GM21529 (cell line): ENCODE data around the gene HLA-DPA1.
"Not testable (repeated sequence)": the region's sequence is repeated elsewhere in the genome, so short reads cannot be mapped to it uniquely, and the experiment has no call there.

Source experiments
- ATAC-seq: cut with Tn5 transposase; IDR thresholded peaks from one replicate; pipeline ENCODE4 v1.9.1; 2021; ENCODE audit not compliant: unreplicated experiment

The HLA-DPA1 gene

GRCh38 chr6:33073431-33073871 lies at the start of gene HLA-DPA1:
Gene HLA-DPA1, minus strand, starts transcription at chr6:33073649.
- peak; percentile 69 for ATAC-seq

DNA sequence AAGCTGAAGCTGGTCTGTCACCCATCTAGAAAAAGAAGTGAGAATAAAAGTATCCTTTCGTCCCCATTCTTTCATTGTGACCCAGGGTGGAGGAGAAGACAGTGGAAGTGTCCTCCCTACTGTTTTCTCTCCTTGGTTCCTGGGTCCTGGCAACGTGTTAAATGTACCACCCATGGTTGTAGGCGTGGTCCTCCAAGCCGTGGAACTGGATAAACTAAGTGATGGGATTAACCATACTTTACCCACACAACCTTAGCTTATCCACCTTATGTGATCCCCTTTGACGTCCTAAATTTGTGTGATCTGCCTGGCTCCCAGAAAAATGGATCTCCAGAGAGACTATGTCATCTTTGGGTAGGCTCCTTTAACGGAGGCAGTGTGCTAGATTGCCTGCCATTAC lies 49.7 kb upstream of the HLA-DPA1 start:
- no peak for ATAC-seq

- no peak for ATAC-seq
Observed at GRCh38 chr6:33120001-33120400, 46.6 kb upstream of the HLA-DPA1 start.

GRCh38 chr6:33118525-33119123 lies 45.2 kb upstream of the HLA-DPA1 start:
- no peak for ATAC-seq

DNA sequence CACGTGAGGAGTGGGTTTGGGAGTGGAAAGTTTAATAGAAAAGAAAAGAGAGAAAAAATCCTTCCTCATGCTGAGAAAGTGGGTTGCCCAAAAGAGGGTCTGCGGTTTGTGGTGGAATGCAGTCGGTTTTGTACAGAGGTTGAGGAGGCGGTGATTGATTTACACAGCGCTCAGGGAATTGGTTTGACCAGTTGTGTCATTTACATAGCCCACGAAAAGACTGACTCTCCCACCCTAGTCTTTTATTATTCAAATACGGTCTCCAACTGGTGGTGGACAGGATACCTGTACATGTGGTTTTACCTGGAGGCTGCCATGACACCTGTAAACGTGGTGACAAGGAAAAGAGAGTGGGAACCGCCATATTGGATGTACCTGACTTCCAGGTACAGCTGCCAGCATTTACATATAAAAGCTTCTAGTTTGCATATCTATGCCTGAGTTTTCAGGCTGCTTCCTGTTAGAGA lies 44.4 kb upstream of the HLA-DPA1 start:
- no peak for ATAC-seq

- ATAC-seq, result no peak
Observed at GRCh38 chr6:33116841-33117711, 43.6 kb upstream of the HLA-DPA1 start.

GRCh38 chr6:33116417-33116816 lies 43.0 kb upstream of the HLA-DPA1 start:
- no peak for ATAC-seq

GRCh38 chr6:33114406-33114805 lies 41.0 kb upstream of the HLA-DPA1 start:
- peak; percentile 39 for ATAC-seq

- no peak for ATAC-seq
Observed at GRCh38 chr6:33113755-33114154, 40.3 kb upstream of the HLA-DPA1 start.

DNA sequence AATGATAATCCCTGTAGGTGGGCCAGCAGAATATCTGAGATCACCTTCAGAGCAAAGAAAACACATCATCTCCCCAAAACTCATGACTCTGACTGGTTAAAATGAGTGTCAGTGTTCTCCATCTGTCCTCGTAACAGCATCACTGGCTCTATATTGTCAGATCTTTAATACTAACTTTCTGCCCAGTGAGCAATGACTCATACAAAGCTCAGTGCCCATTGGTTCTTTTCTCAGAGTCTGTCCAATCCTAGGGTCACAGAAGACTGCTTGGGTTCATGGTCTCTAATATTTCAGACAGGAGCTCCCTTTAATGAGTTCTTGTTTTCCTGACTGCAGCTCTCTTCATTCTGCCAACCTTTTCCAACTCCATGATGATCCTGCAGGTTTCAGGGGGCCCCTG lies 38.7 kb upstream of the HLA-DPA1 start:
- peak; percentile 85 for ATAC-seq

- ATAC-seq, result no peak
Observed at GRCh38 chr6:33108307-33108706, 34.9 kb upstream of the HLA-DPA1 start.

- no peak for ATAC-seq
Observed at GRCh38 chr6:33107641-33108040, 34.2 kb upstream of the HLA-DPA1 start.

- ATAC-seq, result no peak
Observed at GRCh38 chr6:33105916-33106871, 32.7 kb upstream of the HLA-DPA1 start.

GRCh38 chr6:33105386-33105785 lies 31.9 kb upstream of the HLA-DPA1 start:
- no peak for ATAC-seq

GRCh38 chr6:33104887-33105286 lies 31.4 kb upstream of the HLA-DPA1 start:
- ATAC-seq, result no peak

GRCh38 chr6:33103776-33104175 lies 30.3 kb upstream of the HLA-DPA1 start:
- ATAC-seq, result no peak

DNA sequence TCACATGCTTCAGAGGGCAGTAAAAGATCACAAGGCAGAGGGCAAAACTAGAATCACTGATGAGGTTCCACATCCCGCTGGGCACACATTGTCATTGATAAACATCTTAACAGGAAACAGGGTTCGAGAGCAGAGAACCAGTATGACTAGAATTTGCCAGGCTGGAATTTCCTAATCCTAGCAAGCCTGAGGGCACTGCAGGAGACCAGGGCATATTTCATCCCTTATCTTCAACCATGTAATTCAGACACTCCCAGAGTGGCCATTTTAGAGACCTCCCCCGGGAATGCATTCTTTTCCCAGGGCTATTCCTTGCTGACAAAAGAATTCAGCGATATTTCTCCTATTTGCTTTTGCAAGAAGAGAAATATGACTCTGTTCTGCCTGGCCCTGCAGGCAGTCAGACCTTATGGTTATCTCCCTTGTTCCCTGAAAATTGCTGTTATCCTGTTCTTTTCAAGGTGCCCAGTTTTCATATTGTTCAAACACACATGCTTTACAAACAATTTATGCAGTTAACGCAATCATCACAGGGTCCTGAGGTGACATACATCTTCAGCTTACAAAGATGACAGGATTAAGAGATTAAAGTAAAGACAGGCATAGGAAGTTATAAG lies 27.8 kb upstream of the HLA-DPA1 start:
- not testable (repeated sequence) for ATAC-seq

DNA sequence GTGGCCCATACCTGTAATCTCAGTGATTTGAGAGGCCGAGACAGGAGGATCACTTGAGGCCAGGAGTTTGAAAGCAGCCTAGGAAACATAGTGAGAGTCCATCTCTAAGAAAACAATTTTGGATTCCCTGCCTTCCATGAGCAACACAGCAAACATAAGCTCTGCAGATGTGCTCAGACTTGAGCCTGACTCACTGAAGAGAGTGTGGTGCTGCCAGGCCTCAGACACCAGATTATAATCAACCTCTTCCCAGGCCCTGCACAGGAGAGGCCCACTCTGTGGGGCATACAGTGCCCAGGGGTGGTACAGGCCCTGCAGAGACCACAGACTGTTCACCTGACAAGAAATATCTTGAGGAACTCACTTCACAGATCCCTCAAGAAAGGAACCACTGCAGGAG lies 22.2 kb upstream of the HLA-DPA1 start:
- no peak for ATAC-seq

GRCh38 chr6:33093855-33094254 lies 20.4 kb upstream of the HLA-DPA1 start:
- no peak for ATAC-seq

DNA sequence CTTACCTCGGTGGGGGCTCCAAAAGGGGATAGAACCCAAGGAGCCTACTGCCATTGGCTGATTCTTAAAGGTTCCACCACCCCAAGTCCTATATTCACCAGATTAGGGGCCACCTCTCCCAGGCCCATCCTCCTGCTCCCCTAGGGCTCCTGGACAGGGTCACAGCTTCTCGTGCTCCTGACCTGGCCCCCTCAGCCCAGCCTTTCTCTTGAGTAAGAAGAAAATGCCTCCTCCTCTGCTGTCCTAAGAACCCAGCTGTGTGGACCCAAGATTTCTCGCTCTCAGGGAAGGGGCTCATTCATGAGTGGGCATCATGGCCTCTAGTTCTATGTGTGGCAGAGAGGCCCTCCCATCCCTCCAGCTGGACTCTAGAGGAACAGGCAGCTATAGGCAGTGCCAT lies 18.9 kb upstream of the HLA-DPA1 start:
- ATAC-seq, result no peak

GRCh38 chr6:33091957-33092356 lies 18.5 kb upstream of the HLA-DPA1 start:
- no peak for ATAC-seq
